Measurements from ENCODE around the gene FBXO41. TPM values are rescaled to one million over a fixed set of nuclear protein-coding genes. Genes with fewer than 3 reads are reported as not detected.

The FBXO41 gene
- total and polyA plus RNA-seq, 9 of the 15 experiments (the other 6 are each of a cell fraction or from before 2014, with no cell fraction given): 0.21 to 8.2 (median 3.5) TPM

DNA sequence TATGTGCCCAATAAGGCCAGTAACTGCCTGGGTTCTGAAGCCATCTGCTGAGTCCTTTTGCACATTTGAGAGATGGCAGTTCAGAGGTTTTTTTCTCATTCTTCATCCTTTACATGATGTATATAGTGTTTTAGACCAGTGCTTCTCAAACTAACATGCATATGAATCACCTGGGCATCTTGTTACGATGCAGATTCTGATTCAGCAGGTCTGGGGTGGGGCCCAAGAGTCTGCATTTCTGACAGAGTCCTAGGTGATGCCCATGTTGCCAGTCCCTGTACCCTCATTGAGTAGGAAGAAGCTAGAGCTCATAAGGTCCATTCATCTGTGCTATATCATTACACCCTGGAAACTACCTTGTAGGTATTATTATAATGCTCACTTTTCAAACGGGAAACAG, 66.5 kb downstream of the FBXO41 start:
- TF ChIP-seq ZNF277 (CRISPR knock-in tag; IDR thresholded peaks at IDR 0.05; ENCODE audit: borderline replicate concordance) (no peak), DDX20 (tag; IDR thresholded peaks at IDR 0.05; ENCODE audit: low read depth) (no peak), SIX5 (IDR thresholded peaks at IDR 0.05; ENCODE audit: borderline replicate concordance in 1 of 2, insufficient read depth in 1 of 2, low read depth in 1 of 2, low read length in 2 of 2) (no peak), THAP12 (CRISPR knock-in tag; IDR thresholded peaks at IDR 0.05) (no peak), CHCHD3 (CRISPR knock-in tag; IDR thresholded peaks at IDR 0.05) (no peak), U2AF1 (optimal IDR thresholded peaks at IDR 0.05; ENCODE audit: low read depth, low read length) (no peak), JUNB (CRISPR knock-in tag; conservative IDR thresholded peaks at IDR 0.05) (no peak), CCAR2 (IDR thresholded peaks at IDR 0.05; ENCODE audit: low read depth, low read length) (no peak), ZNF143 (CRISPR knock-in tag; IDR thresholded peaks at IDR 0.05) (no peak)
- TF ChIP-seq, protein P1, sequence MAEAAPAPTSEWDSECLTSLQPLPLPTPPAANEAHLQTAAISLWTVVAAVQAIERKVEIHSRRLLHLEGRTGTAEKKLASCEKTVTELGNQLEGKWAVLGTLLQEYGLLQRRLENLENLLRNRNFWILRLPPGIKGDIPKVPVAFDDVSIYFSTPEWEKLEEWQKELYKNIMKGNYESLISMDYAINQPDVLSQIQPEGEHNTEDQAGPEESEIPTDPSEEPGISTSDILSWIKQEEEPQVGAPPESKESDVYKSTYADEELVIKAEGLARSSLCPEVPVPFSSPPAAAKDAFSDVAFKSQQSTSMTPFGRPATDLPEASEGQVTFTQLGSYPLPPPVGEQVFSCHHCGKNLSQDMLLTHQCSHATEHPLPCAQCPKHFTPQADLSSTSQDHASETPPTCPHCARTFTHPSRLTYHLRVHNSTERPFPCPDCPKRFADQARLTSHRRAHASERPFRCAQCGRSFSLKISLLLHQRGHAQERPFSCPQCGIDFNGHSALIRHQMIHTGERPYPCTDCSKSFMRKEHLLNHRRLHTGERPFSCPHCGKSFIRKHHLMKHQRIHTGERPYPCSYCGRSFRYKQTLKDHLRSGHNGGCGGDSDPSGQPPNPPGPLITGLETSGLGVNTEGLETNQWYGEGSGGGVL (CRISPR knock-in tag; IDR thresholded peaks at IDR 0.05): no peak
- Histone ChIP-seq H3K79me2 (ENCODE audit: control insufficient read depth, insufficient read depth, low read length) (peaks cover 39% of the 10 kb centered on the region), H4K20me1 (replicated peaks; ENCODE audit: control insufficient read depth, insufficient read depth, low read length) (no peaks in the 10 kb centered on the region; the same call in 1 of the 2 replicates), H3K9me3 (replicated peaks; ENCODE audit: control insufficient read depth, insufficient read depth, low read depth, low read length) (no peaks in the 10 kb centered on the region), H3K27ac (ENCODE audit: extremely low read depth, low read depth, low read length) (no peak overlapping the region), H3K4me1 (replicated peaks in 1 of 2; ENCODE audit: control insufficient read depth in 2 of 2, insufficient read depth in 2 of 2, low read length in 2 of 2) (peaks cover 12 to 13% of the 10 kb centered on the region in 2 experiments; a peak in 4 of 5 replicates), H3K36me3 (ENCODE audit: control insufficient read depth, insufficient read depth, low read length) (peaks cover 42% of the 10 kb centered on the region; the same call in 2 of the 3 replicates), H3K9ac (ENCODE audit: insufficient read depth in 1 of 2, low read depth in 2 of 2, low read length in 2 of 2) (no peak overlapping the region; a peak in 1 of 4 replicates), H3K4me2 (ENCODE audit: insufficient read depth, low read length) (no peak overlapping the region), H3K9me1 (ENCODE audit: control insufficient read depth, insufficient read depth, low read length) (no peaks in the 10 kb centered on the region), H3K27me3 (ENCODE audit: control insufficient read depth in 2 of 2, insufficient read depth in 2 of 2, low read length in 2 of 2) (no peaks in the 10 kb centered on the region), H3K4me3 (no peak overlapping the region), H2AFZ (ENCODE audit: low read depth, low read length) (no peak overlapping the region)
- POLR2A ChIA-PET: interaction anchor here (4.1 kb wide), 1 partner anchor 11 kb away, joined by 25 read pairs; no protein-coding TSS in a partner anchor
- ATAC-seq (no peak), DNase-seq (ENCODE audit: extremely low read depth in 1 of 4, low spot score in 3 of 4) (no peak), FAIRE-seq (no peak)
- CTCF ChIA-PET (ENCODE audit: low intra/inter-chr PET ratio): interaction anchor here (0.6 kb wide), 1 partner anchor 335 kb away, joined by 4 read pairs; no protein-coding TSS in a partner anchor
- no TSS peak for BruUV-seq (replicated peaks)
- WGBS (ENCODE audit: insufficient coverage, low coverage, missing lambda C conversion rate): 58% methylated on average over 2 of the region's 2 CpGs
- intact Hi-C loops (cut with micrococcal nuclease): no loop called here
- in situ Hi-C loops (cut with MboI): no loop called here
